Measurements from ENCODE around the gene VWA5B2. TPM values are rescaled to one million over a fixed set of nuclear protein-coding genes. Genes with fewer than 3 reads are reported as not detected.

Gene VWA5B2
- total RNA-seq, 1 experiment from 2014 or later = 10.6 TPM

GRCh38 chr3:184211718-184212117 lies 17.7 kb upstream of the VWA5B2 start:
- Histone ChIP-seq H3K4me1 (ENCODE audit: control insufficient read depth in 1 of 2, insufficient read depth in 2 of 2, low read length in 2 of 2) (no peaks in the 10 kb centered on the region), H3K9me2 (ENCODE audit: insufficient read depth) (no peaks in the 10 kb centered on the region), H3K9me3 (ENCODE audit: control insufficient read depth in 1 of 2, insufficient read depth in 1 of 2, low read depth in 1 of 2, low read length in 2 of 2) (no peaks in the 10 kb centered on the region), H3K4me3 (replicated peaks in 1 of 2; ENCODE audit: low read depth in 1 of 2, low read length in 2 of 2) (no peak overlapping the region), H2AFZ (ENCODE audit: low read depth, low read length, poor library complexity, severe bottlenecking) (no peak overlapping the region), H4K20me1 (ENCODE audit: insufficient read depth) (no peaks in the 10 kb centered on the region), H3K27ac (ENCODE audit: low read depth, low read length) (no peak overlapping the region), H3K27me3 (ENCODE audit: insufficient read depth, low read length) (no peaks in the 10 kb centered on the region), H3K79me2 (ENCODE audit: insufficient read depth, low read length) (no peaks in the 10 kb centered on the region), H3K4me2 (ENCODE audit: low read length) (no peak overlapping the region), H3K36me3 (ENCODE audit: control insufficient read depth in 1 of 2, insufficient read depth in 2 of 2, low read length in 2 of 2) (no peaks in the 10 kb centered on the region), H3K9ac (ENCODE audit: low read length) (no peak overlapping the region)
- DNase-seq (ENCODE audit: low read depth, low spot score) (no peak), ATAC-seq (no peak)
- no TSS peak for BruUV-seq (replicated peaks)
- ChIA-PET CTCF (interaction anchor here (0.8 kb wide), 1 partner anchor 16 kb away, joined by 3 read pairs; no protein-coding TSS in a partner anchor), POLR2A (no interaction called here), RAD21 (ENCODE audit: low non-redundant PET in 1 of 2, low total read pairs in 2 of 2, uncharacterized antibody in 2 of 2, unreplicated experiment in 2 of 2) (no interaction called here)
- TF ChIP-seq SRF (IDR thresholded peaks at IDR 0.05; ENCODE audit: low read depth) (no peak), POLR2AphosphoS5 (IDR thresholded peaks at IDR 0.05; ENCODE audit: low read depth, low read length) (no peak), RAD21 (IDR thresholded peaks at IDR 0.05; ENCODE audit: low read depth) (no peak), ZNF274 (IDR thresholded peaks at IDR 0.05; ENCODE audit: low read depth, low read length) (no peak), YY1 (IDR thresholded peaks at IDR 0.05; ENCODE audit: extremely low read depth, insufficient replicate concordance, low read depth, low read length) (no peak), CTCF (IDR thresholded peaks at IDR 0.05 in 2 of 3, conservative IDR thresholded peaks at IDR 0.05 in 1 of 3; ENCODE audit: borderline replicate concordance in 1 of 3, insufficient read depth in 1 of 3, low read depth in 2 of 3, low read length in 2 of 3) (no peak), POLR2A (IDR thresholded peaks at IDR 0.05; ENCODE audit: borderline replicate concordance, extremely low read depth, insufficient read depth, insufficient read length) (no peak), EZH2 (IDR thresholded peaks at IDR 0.05) (no peak), CEBPB (IDR thresholded peaks at IDR 0.05; ENCODE audit: low read depth) (no peak), JUND (IDR thresholded peaks at IDR 0.05) (no peak), REST (IDR thresholded peaks at IDR 0.05; ENCODE audit: low read depth) (no peak), FOSL1 (IDR thresholded peaks at IDR 0.05; ENCODE audit: low read depth) (no peak), ZBTB33 (IDR thresholded peaks at IDR 0.05; ENCODE audit: extremely low read depth, insufficient replicate concordance, low read length) (no peak), EGR1 (IDR thresholded peaks at IDR 0.05; ENCODE audit: low read depth) (no peak), TCF7L2 (IDR thresholded peaks at IDR 0.05; ENCODE audit: borderline replicate concordance, extremely low read depth, insufficient read depth, insufficient read length) (no peak), ZFX (IDR thresholded peaks at IDR 0.05) (no peak), CBX3 (IDR thresholded peaks at IDR 0.05; ENCODE audit: low read depth) (no peak)
- intact Hi-C loops (cut with micrococcal nuclease) = no loop called here
